Thyroid gland (tissue), 4 donors: Measurements from ENCODE around the gene WFIKKN2. TPM values are rescaled to one million over a fixed set of nuclear protein-coding genes. Genes with fewer than 3 reads are reported as not detected.

ENCODE experiments used
- DNase-seq, 2 donors: peaks; one replicate each; pipeline ENCODE4 v3.0.0-alpha.2; 2019
- H3K27ac ChIP-seq, 3 donors: fragments of 200-600 bp; sonication (generic); 1 replicate in 2 of 3; 2 replicates in 1 of 3; pipeline ENCODE4 v1.5.1; 2016 to 2019; ENCODE audit warnings: mild to moderate bottlenecking in 1 of 3, moderate library complexity in 1 of 3
- H3K27me3 ChIP-seq: fragments of 200-600 bp; sonication (generic); one replicate; pipeline ENCODE4 v1.5.1; 2019
- H3K36me3 ChIP-seq, 2 donors: fragments of 200-600 bp; sonication (generic); one replicate each; pipeline ENCODE4 v1.5.1; 2016 to 2019
- H3K4me1 ChIP-seq, 2 donors: fragments of 200-600 bp; sonication (generic); one replicate each; pipeline ENCODE4 v1.5.1; 2017 to 2019
- H3K4me3 ChIP-seq, 3 donors: fragments of 200-600 bp; sonication (generic); replicated peaks in 1 of 3; 1 replicate in 2 of 3; 2 replicates in 1 of 3; pipeline ENCODE4 v1.5.1; 2016; ENCODE audit warnings: mild to moderate bottlenecking in 1 of 3
- H3K9me3 ChIP-seq: fragments of 200-600 bp; sonication (generic); one replicate; pipeline ENCODE4 v1.5.1; 2017
- CTCF ChIP-seq, 6 experiments: fragments of 200-600 bp in 3 of 6; fragments of 450-650 bp in 3 of 6; sonication (generic) in 3 of 6; IDR thresholded peaks; one replicate each; pipeline ENCODE4 v1.5.1; 2016 to 2019; ENCODE audit warnings: antibody characterized with exemption in 6 of 6, mild to moderate bottlenecking in 2 of 6, inconsistent platforms in 1 of 6, moderate library complexity in 1 of 6
- POLR2A ChIP-seq, 2 donors: fragments of 450-650 bp; IDR thresholded peaks; one replicate each; pipeline ENCODE4 v1.6.1; 2017; ENCODE audit warnings: antibody characterized with exemption in 2 of 2, mild to moderate bottlenecking in 2 of 2, moderate library complexity in 1 of 2
- WGBS, 2 donors: methylation state at CpG; one replicate each; pipeline ENCODE4 v1.1.5; 2017; 5-methylcytosine and 5-hydroxymethylcytosine counted together
- intact Hi-C: fragments of 100-400 bp; cut with DNase I; formaldehyde crosslinking; loops from one replicate; pipeline ENCODE4 v1.15.1; 2023
- total RNA-seq, 4 donors: library from RNA; depleted of rRNA; stranded (reverse); fragments of >200 nt; gene quantifications; one replicate each; pipeline ENCODE4 v1.2.3, GENCODE V29; 2016

WFIKKN2 gene
- total RNA-seq, 4 donors from 2014 or later = 0.11 TPM; not detected in 3

GRCh38 chr17:50792132-50792531 is 43.3 kb upstream of the WFIKKN2 start:
- H3K4me3 ChIP-seq = no peak overlapping the region
- intact Hi-C loops = loop anchor here (2.0 kb wide), 1 partner anchor 27 kb away; no protein-coding TSS in a partner anchor
- peaks cover 0 to 2% of the 10 kb centered on the region in 2 donors for H3K4me1 ChIP-seq
- no peaks in the 10 kb centered on the region for H3K36me3 ChIP-seq
- no peak for TF ChIP-seq CTCF (IDR thresholded peaks at IDR 0.05)
- TF ChIP-seq POLR2A (IDR thresholded peaks at IDR 0.05) = no peak
- WGBS, 2 donors = 92 to 94% methylated on average over 7 of the region's 7 CpGs
- no peaks in the 10 kb centered on the region for H3K9me3 ChIP-seq
- DNase-seq = no peak
- no peak overlapping the region for H3K27ac ChIP-seq
- no peaks in the 10 kb centered on the region for H3K27me3 ChIP-seq

GRCh38 chr17:50793007-50793406 is 42.4 kb upstream of the WFIKKN2 start:
- no peak overlapping the region for H3K4me3 ChIP-seq
- TF ChIP-seq POLR2A (IDR thresholded peaks at IDR 0.05) (no peak), CTCF (IDR thresholded peaks at IDR 0.05) (no peak)
- no peak overlapping the region for H3K27ac ChIP-seq
- no peaks in the 10 kb centered on the region for H3K27me3 ChIP-seq
- intact Hi-C loops = loop anchor here (2.0 kb wide), 1 partner anchor 26 kb away; no protein-coding TSS in a partner anchor
- H3K9me3 ChIP-seq = no peaks in the 10 kb centered on the region
- 93% methylated on average over 8 of the region's 8 CpGs for WGBS, 2 donors
- no peaks in the 10 kb centered on the region for H3K36me3 ChIP-seq
- no peak for DNase-seq
- H3K4me1 ChIP-seq = peaks cover 0 to 5% of the 10 kb centered on the region in 2 donors

- no peak overlapping the region for H3K4me3 ChIP-seq
- WGBS, 2 donors = 86 to 94% methylated on average over 6 of the region's 6 CpGs
These were observed 41.0 kb upstream of the WFIKKN2 start for GRCh38 chr17:50794361-50794760.

GRCh38 chr17:50797135-50797810 is 38.1 kb upstream of the WFIKKN2 start:
- intact Hi-C loops = no loop called here

More at GRCh38 chr17:50794361-50794760, 41.0 kb upstream of the WFIKKN2 start:
- H3K9me3 ChIP-seq = no peaks in the 10 kb centered on the region
- no peak overlapping the region for H3K27ac ChIP-seq
- H3K36me3 ChIP-seq = no peaks in the 10 kb centered on the region
- no peak for DNase-seq
- TF ChIP-seq CTCF (IDR thresholded peaks at IDR 0.05) = no peak
- TF ChIP-seq POLR2A (IDR thresholded peaks at IDR 0.05) = no peak
- intact Hi-C loops = no loop called here
- no peaks in the 10 kb centered on the region for H3K27me3 ChIP-seq
- peaks cover 0 to 5% of the 10 kb centered on the region in 2 donors for H3K4me1 ChIP-seq

More at GRCh38 chr17:50797135-50797810, 38.1 kb upstream of the WFIKKN2 start:
- Histone ChIP-seq H3K36me3 (no peaks in the 10 kb centered on the region), H3K4me1 (peaks cover 0 to 5% of the 10 kb centered on the region in 2 donors), H3K4me3 (no peak overlapping the region), H3K27me3 (no peaks in the 10 kb centered on the region), H3K27ac (no peak overlapping the region), H3K9me3 (no peaks in the 10 kb centered on the region)
- WGBS, 2 donors = 26 to 29% methylated on average over 10 to 11 of the region's 11 CpGs
- TF ChIP-seq CTCF (IDR thresholded peaks at IDR 0.05) (no peak), POLR2A (IDR thresholded peaks at IDR 0.05) (no peak)
- no peak for DNase-seq
